WTC11 (cell line): ENCODE results near the gene PGBD1.

ENCODE experiments used
- CBFB ChIP-seq: sonication (generic); formaldehyde crosslinking; IDR thresholded peaks from 2 replicates; pipeline ENCODE4 v1.8.1; 2022; ENCODE audit warnings: mild to moderate bottlenecking, low read depth, missing genetic modification reagents
- USF2 ChIP-seq: sonication (generic); formaldehyde crosslinking; IDR thresholded peaks from 2 replicates; pipeline ENCODE4 v1.8.1; 2023; ENCODE audit warnings: mild to moderate bottlenecking, missing genetic modification reagents, moderate library complexity

- TF ChIP-seq USF2 (CRISPR knock-in tag) (no peak), CBFB (CRISPR knock-in tag) (no peak)
These were observed 27.3 kb upstream of the PGBD1 start for GRCh38 chr6:28254121-28254519.
